Stomach (tissue), 9 donors: ENCODE results near the gene IL20RB. TPM values are rescaled to one million over a fixed set of nuclear protein-coding genes. Genes with fewer than 3 reads are reported as not detected.

Experiments
- DNase-seq, 2 donors: peaks; one replicate each; pipeline versions ENCODE4 v3.0.0 to v3.0.0-alpha.2; 2013 to 2019
- H3K27ac ChIP-seq, 5 donors: fragments of 200-600 bp in 4 of 5; sonication (generic) in 4 of 5; one replicate each; pipeline ENCODE4 v1.5.1; 2013 to 2019; ENCODE audit warnings: mild to moderate bottlenecking in 1 of 5, moderate library complexity in 1 of 5
- H3K27me3 ChIP-seq, 3 donors: fragments of 200-600 bp; sonication (generic); one replicate each; pipeline ENCODE4 v1.5.1; 2017 to 2019; ENCODE audit warnings: mixed run types in 1 of 3
- H3K36me3 ChIP-seq, 4 donors: fragments of 200-600 bp; sonication (generic); 1 replicate in 3 of 4; 2 replicates in 1 of 4; pipeline ENCODE4 v1.5.1; 2016 to 2019
- H3K4me1 ChIP-seq, 4 donors: fragments of 200-600 bp; sonication (generic); one replicate each; pipeline ENCODE4 v1.5.1; 2016 to 2019
- H3K4me3 ChIP-seq, 4 donors: fragments of 200-600 bp; sonication (generic) in 3 of 4; one replicate each; pipeline ENCODE4 v1.5.1; 2016 to 2019; ENCODE audit warnings: mild to moderate bottlenecking in 1 of 4
- H3K9me3 ChIP-seq, 4 donors: fragments of 200-600 bp; sonication (generic); one replicate each; pipeline ENCODE4 v1.5.1; 2016 to 2019
- EP300 ChIP-seq: sonication (generic); formaldehyde crosslinking; IDR thresholded peaks from one replicate; pipeline ENCODE4 v1.6.1; 2017; ENCODE audit warnings: antibody characterized with exemption
- POLR2A ChIP-seq, 4 donors: fragments of 450-650 bp; IDR thresholded peaks; one replicate each; pipeline ENCODE4 v1.6.1; 2016; ENCODE audit warnings: antibody characterized with exemption in 4 of 4, control low read depth in 2 of 4, mild to moderate bottlenecking in 1 of 4, moderate library complexity in 1 of 4
- POLR2AphosphoS5 ChIP-seq, 3 donors: sonication (generic); formaldehyde crosslinking; IDR thresholded peaks; one replicate each; pipeline ENCODE4 v1.6.1; 2016; ENCODE audit warnings: antibody characterized with exemption in 3 of 3
- WGBS, 5 donors: extraction: QIAGEN DNeasy Blood & Tissue Kit in 3 of 5; methylation state at CpG; one replicate each; pipeline versions ENCODE4 v1.1.5 to v1.1.7; 2013 to 2018; 5-methylcytosine and 5-hydroxymethylcytosine counted together
- intact Hi-C: fragments of 100-400 bp; cut with DNase I; formaldehyde crosslinking; loops from one replicate; pipeline ENCODE4 v1.15.1; 2023; ENCODE audit warnings: low total_unique reads
- polyA plus RNA-seq, 3 donors: library from polyadenylated mRNA; stranded (reverse); fragments of 200-250 nt; gene quantifications; one replicate each; pipeline ENCODE4 v1.2.3, GENCODE V29; 2013
- total RNA-seq, 5 donors: library from RNA; depleted of rRNA; stranded (reverse); fragments of >200 nt; gene quantifications; one replicate each; pipeline versions ENCODE4 v1.1.0 to v1.2.3, GENCODE V29; 2014 to 2016
- TF ChIP-seq, protein P1 (sequence below), 7 experiments: fragments of 450-650 bp in 4 of 7; fragments of 200-600 bp in 3 of 7; sonication (generic) in 3 of 7; IDR thresholded peaks; one replicate each; pipeline ENCODE4 v1.5.1; 2016 to 2019; ENCODE audit warnings: antibody characterized with exemption in 7 of 7, control low read depth in 2 of 7, mild to moderate bottlenecking in 1 of 7
- donor health status: healthy with polysubstance abuse.
- donor health status: Bipolar disorder and iron deficiency.
- donor health status: healthy.

The IL20RB gene
- total and polyA plus RNA-seq, 8 donors, result 0.46 to 37.3 (median 1.3) TPM; not detected in 3

GRCh38 chr3:136913168-136913567 lies 44.6 kb upstream of the IL20RB start:
- WGBS, 5 donors, result 94 to 100% (median 100%) methylated on average over 1 of the region's 1 CpG
- peaks cover 0 to 6% (median 0%) of the 10 kb centered on the region in 4 donors for H3K36me3 ChIP-seq
- peaks cover 12 to 42% (median 22%) of the 10 kb centered on the region in 4 donors for H3K4me1 ChIP-seq
- no peaks in the 10 kb centered on the region for H3K27me3 ChIP-seq
- no peak overlapping the region for H3K27ac ChIP-seq
- H3K4me3 ChIP-seq, result no peak overlapping the region
- H3K9me3 ChIP-seq, result no peaks in the 10 kb centered on the region
- no peak for DNase-seq
- intact Hi-C loops, result no loop called here
- no peak for TF ChIP-seq EP300
- no peak for TF ChIP-seq POLR2AphosphoS5 (IDR thresholded peaks at IDR 0.05)
- TF ChIP-seq POLR2A (IDR thresholded peaks at IDR 0.05), result no peak
- TF ChIP-seq, protein P1, sequence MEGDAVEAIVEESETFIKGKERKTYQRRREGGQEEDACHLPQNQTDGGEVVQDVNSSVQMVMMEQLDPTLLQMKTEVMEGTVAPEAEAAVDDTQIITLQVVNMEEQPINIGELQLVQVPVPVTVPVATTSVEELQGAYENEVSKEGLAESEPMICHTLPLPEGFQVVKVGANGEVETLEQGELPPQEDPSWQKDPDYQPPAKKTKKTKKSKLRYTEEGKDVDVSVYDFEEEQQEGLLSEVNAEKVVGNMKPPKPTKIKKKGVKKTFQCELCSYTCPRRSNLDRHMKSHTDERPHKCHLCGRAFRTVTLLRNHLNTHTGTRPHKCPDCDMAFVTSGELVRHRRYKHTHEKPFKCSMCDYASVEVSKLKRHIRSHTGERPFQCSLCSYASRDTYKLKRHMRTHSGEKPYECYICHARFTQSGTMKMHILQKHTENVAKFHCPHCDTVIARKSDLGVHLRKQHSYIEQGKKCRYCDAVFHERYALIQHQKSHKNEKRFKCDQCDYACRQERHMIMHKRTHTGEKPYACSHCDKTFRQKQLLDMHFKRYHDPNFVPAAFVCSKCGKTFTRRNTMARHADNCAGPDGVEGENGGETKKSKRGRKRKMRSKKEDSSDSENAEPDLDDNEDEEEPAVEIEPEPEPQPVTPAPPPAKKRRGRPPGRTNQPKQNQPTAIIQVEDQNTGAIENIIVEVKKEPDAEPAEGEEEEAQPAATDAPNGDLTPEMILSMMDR (IDR thresholded peaks at IDR 0.05), result no peak

DNA sequence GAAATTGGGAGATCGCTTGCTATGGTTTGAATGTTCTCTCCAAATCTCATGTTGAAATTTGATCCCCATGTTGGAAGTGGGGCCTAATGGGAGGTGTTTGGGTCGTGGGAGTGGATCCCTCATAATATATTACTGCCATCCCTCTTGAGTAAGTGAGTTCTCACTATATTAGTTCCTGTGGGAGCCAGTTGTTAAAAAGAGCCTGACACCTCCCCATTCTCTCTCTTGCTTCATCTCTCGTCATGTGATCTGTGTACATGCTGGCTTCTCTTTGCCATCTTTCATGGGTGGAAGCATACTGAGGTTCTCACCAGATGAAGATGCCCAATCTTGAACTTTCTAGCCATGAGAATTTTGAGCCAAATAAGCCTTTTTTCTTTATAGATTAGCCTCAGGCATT lies 43.0 kb upstream of the IL20RB start:
- WGBS, 5 donors, result 85 to 92% (median 90%) methylated on average over 3 of the region's 3 CpGs
- Histone ChIP-seq H3K27ac (no peak overlapping the region), H3K4me1 (peaks cover 2 to 41% (median 23%) of the 10 kb centered on the region in 4 donors), H3K36me3 (peaks cover 0 to 6% (median 0%) of the 10 kb centered on the region in 4 donors), H3K4me3 (no peak overlapping the region), H3K27me3 (no peaks in the 10 kb centered on the region), H3K9me3 (no peaks in the 10 kb centered on the region)
- no peak for DNase-seq
- TF ChIP-seq POLR2AphosphoS5 (IDR thresholded peaks at IDR 0.05) (no peak), POLR2A (IDR thresholded peaks at IDR 0.05) (no peak), EP300 (no peak)
- TF ChIP-seq, protein P1 (IDR thresholded peaks at IDR 0.05), result no peak
- intact Hi-C loops, result no loop called here

DNA sequence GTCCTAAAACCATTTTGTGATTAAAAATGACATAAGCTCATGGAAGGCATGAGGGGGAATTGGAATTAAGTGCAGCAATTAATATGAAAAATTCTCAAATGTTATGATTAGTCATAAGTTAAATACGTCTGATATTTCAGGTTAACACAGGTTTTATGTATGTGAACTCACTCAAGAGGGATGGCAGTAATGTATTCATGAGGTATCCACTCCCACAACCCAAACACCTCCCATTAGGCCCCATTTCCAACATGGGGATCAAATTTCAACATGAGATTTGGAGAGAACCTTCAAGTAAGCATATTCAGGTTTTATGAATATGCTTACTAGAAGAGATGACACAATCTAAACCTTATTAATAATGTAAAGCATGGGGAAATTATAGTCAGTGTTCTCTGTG lies 41.6 kb upstream of the IL20RB start:
- Histone ChIP-seq H3K4me3 (no peak overlapping the region), H3K27me3 (no peaks in the 10 kb centered on the region), H3K4me1 (peaks cover 0 to 38% (median 20%) of the 10 kb centered on the region in 4 donors), H3K27ac (no peak overlapping the region), H3K9me3 (peaks cover 0 to 3% (median 0%) of the 10 kb centered on the region in 4 donors), H3K36me3 (peaks cover 0 to 6% (median 0%) of the 10 kb centered on the region in 4 donors)
- DNase-seq, result no peak
- intact Hi-C loops, result no loop called here
- WGBS, 5 donors, result 84 to 100% (median 95%) methylated on average over 1 of the region's 1 CpG
- no peak for TF ChIP-seq EP300
- no peak for TF ChIP-seq POLR2AphosphoS5 (IDR thresholded peaks at IDR 0.05)
- no peak for TF ChIP-seq POLR2A (IDR thresholded peaks at IDR 0.05)

DNA sequence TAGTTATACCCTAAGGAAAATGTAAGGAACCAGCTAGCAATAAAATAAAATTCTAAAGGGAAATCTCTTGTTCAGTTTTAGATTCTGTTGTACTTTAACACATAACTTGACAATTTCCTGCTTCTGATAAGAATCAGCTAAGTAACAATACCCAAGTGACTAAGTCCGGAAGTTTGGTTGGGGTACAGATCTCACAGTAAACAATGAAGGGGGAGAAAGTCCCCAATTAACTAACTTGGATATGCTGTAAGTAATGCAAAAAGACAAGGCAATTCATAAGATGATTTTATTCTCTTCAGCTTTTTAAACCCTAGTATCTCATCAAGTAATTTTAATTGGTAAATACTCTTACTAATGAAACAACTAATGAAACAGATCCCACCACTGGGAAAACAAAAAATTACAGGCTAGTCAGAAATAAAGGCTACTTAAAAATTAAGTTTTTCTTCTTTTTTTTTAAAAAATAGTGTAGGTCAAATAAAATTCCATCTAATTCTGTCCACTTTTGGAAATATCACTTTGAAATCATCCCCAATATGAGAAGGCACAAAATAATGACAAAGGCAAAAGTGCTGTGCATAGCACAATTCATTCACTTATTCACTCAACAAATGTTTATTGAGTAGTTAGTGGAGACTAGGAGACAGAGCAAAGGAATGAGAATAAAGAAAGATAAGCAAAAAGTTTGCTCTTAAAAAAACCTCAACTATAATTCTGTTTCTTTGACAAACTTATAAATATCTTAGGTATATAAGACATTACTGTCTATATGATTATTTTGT lies 37.8 kb upstream of the IL20RB start:
- Histone ChIP-seq H3K27ac (peak overlapping the region in 1 of 5 donors; percentile 41), H3K9me3 (peaks cover 0 to 8% (median 0%) of the 10 kb centered on the region in 4 donors), H3K27me3 (no peaks in the 10 kb centered on the region), H3K4me1 (peaks cover 7 to 44% (median 18%) of the 10 kb centered on the region in 4 donors), H3K36me3 (no peaks in the 10 kb centered on the region), H3K4me3 (no peak overlapping the region)
- peak in 1 of 2 donors; percentile 34 for DNase-seq
- TF ChIP-seq POLR2AphosphoS5 (IDR thresholded peaks at IDR 0.05) (no peak), POLR2A (IDR thresholded peaks at IDR 0.05) (no peak), EP300 (no peak)
- TF ChIP-seq, protein P1 (IDR thresholded peaks at IDR 0.05), result no peak
- WGBS, 5 donors, result 30 to 44% (median 41%) methylated on average over 1 of the region's 1 CpG
- intact Hi-C loops, result no loop called here
